Measurements from ENCODE around the gene SCN4A. TPM values are rescaled to one million over a fixed set of nuclear protein-coding genes. Genes with fewer than 3 reads are reported as not detected.

Gene SCN4A
- total RNA-seq, 1 donor from 2014 or later, result 1.3 TPM

Other genes with a start within 250 kb of the SCN4A start
- 3.2 TPM for gene STRADA, start 231.1 kb downstream of the SCN4A start, total RNA-seq
- gene CCDC47, start 199.3 kb downstream of the SCN4A start, total RNA-seq, result 76.2 TPM
- 37.5 TPM for gene DDX42, start 198.7 kb downstream of the SCN4A start, total RNA-seq
- 83.7 TPM for gene PSMC5, start 145.5 kb downstream of the SCN4A start, total RNA-seq
- 18.2 TPM for gene FTSJ3, start 145.3 kb downstream of the SCN4A start, total RNA-seq
- gene SMARCD2, start 130.2 kb downstream of the SCN4A start, total RNA-seq, result 78.0 TPM
- gene CSH2, start 99.2 kb downstream of the SCN4A start, total RNA-seq, result not detected
- not detected for gene GH2, start 91.0 kb downstream of the SCN4A start, total RNA-seq
- gene CSH1, start 76.3 kb downstream of the SCN4A start, total RNA-seq, result not detected
- not detected for gene CSHL1, start 61.7 kb downstream of the SCN4A start, total RNA-seq
- not detected for gene GH1, start 54.1 kb downstream of the SCN4A start, total RNA-seq
- not detected for gene CD79B, start 40.6 kb downstream of the SCN4A start, total RNA-seq
- 1.5 TPM for gene PRR29, start 25.4 kb upstream of the SCN4A start, total RNA-seq
- gene ICAM2, start 47.7 kb upstream of the SCN4A start, total RNA-seq, result 212 TPM
- 26.5 TPM for gene ERN1, start 157.2 kb upstream of the SCN4A start, total RNA-seq

Measured in ascending aorta (tissue), 1 donor.